GM21737 (cell line): ENCODE results near the gene LBHD1.
"Not testable (repeated sequence)": the region's sequence is repeated elsewhere in the genome, so short reads cannot be mapped to it uniquely, and the experiment has no call there.

Experiments
- ATAC-seq: cut with Tn5 transposase; IDR thresholded peaks from one replicate; pipeline ENCODE4 v1.9.1; 2021; ENCODE audit warnings: mild to moderate bottlenecking, moderate library complexity; ENCODE audit not compliant: unreplicated experiment

The LBHD1 gene

DNA sequence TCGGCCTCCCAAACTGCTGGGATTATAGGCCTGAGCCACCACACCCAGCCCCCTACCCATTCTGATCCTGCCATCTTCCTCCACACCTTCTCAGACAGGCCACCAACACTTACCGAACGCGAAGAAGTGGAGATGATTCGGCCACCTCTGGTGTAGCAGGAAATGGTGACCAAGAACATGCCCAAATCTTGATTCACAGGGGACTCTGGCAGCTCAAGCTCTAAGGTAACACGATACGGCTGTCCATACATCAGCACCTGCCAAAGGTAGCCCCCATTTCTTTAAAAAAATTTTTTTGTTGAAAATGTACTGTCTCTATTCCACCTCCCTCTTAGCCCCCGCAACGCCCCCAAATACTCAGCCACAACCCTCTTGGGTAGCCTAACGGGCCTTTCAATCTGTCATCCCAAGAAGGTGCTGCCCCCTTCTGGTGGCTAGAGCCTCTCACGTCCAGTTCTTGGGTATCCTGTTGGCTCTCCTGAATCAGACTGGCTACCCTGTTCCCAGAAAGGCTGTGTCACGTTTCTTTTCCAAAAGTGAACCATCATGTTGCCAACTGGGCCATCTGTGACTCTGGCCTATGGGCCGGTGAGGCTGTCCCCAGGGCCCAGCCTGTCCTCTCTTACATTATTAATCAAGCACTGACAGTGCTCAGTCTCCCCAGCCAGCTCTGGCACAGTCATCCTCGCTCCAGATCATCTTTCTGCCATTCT lies 22.5 kb upstream of the LBHD1 start:
- no peak for ATAC-seq

DNA sequence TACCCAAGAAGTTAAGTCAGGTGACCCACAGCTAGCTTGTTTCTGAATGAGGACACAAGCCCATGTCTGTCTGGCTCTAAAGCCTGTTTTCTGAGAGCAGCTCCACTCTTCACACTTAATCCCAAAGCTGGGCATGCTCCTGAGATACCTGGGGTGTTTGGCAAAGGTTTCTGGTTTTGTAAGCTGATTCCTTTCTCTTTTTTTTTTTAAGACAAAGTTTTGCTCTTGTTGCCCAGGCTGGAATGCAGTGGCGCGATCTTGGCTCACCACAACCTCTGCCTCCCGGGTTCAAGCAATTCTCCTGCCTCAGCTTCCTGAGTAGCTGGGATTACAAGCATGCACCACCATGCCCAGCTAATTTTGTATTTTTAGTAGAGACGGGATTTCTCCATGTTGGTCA lies 21.6 kb upstream of the LBHD1 start:
- ATAC-seq = not testable (repeated sequence)

DNA sequence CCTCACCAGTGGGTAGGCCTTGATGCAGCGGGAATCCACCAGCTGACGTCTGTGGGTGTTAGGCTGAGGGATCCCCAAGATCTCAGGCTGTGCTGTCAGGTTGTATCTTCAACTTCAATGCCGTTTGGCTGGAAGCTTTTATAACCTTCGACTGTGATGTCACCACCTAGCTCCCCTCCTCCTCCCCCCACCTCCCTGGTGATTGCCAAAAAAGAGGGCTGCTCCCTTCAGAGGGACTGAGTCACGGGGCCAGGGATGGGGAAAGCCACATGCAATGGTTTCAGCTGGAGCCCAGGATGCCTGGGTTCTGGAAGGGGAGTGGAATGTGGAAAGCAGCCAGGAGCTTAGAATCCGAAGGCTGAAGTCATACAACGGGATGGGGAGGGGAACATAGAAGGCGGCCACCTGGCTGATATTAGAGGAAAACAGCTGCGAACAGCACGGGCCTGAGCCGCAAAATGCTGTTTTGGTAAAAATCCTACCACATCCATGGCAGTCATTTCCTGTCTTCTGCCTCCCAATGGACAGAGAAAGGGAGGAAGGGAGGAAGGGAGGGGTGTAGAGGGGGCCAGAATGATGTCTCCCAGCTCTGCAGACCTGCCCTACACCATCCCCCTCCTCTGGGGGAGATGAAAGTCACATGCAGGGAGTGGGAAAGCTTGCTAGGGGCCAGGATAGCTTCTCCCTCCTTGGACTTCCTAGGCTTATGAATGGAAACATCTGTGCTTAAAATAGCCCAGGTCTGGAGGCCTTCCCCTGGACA lies 17.5 kb upstream of the LBHD1 start, which contains the start of gene LRRN4CL:
TSS of gene LRRN4CL (minus strand) at position 110 of the 763 bp plus-strand sequence. CDS start 1,022 bp downstream, outside the sequence.
- ATAC-seq = no peak

DNA sequence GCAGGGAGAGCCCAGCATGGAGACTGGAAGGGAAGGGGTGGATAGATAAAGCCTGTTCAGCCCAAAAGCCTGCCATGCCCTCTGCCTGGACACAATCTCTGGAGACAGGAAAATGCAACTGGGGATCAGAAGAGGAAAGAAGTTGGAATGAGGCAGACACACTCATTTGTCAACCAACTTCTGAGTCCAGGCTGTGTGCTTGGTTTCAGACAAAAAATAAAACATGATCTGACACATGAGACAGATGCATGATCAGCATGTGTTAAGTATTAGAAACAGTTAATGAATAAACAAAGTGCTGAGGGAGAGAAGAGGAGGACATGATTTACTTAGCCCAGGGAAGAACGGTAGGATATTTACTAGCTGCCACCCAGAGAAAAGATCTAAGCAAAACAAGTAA lies 16.4 kb upstream of the LBHD1 start:
- no peak for ATAC-seq

DNA sequence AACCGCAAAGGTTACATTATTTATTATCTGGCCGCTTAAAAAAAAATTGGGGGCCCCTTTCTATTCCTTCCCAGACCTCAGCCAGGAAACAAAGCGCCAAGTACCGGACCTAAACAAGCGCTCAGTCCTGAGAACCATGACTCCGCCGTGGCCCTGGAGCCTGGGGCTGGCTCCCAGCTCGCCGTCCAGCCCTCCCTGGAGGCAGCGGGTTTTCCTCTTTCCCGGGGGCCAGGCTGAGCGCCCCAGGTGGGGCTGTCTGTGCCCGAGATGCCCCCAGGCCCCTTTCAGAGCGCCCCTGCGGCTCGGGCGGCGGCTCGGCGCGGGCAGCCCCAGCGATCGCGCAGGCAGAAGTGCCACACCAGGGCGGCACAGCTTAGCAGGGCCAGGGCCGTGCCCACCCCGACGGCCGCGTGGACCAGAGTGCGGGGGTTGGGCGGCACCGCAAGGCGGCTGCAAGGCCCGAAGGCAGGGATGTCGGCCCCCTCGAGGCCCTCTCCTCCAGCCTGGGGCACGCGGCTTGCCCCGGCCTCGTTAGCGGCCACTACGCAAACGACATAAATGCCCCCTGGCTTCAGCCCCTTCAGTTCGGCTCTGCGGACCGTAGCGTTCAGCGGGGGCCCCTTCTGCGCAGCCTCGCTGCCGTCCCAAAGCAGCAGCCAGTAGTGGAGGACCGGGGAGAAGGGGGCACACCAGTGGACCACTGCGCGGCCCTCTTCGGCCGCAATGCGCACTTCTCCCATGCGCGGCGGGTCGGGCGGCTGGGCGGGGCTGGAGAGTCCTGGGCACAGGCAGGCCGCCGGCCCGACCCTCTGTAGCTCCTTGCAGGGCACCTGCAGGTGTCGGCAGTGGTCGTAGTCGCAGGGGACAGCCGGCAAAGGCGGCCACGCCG lies 15.7 kb upstream of the LBHD1 start:
- ATAC-seq = no peak

DNA sequence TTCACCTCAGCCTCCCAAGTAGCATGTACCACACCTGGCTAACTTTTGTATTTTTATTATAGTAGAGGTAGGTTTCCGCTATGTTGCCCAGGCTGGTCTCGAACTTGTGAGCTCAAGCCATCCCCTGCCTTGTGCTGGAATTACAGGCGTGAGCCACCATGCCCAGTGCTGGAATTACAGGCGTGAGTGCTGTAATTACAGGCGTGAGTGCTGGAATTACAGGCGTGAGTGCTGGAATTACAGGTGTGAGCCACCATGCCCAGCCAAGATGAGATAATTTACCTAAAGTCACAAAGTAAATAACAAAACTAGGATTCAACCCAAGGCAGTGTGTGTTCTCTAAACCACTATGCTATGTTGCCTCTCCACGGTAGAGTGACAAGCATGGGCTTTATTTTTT lies 10.5 kb upstream of the LBHD1 start:
- ATAC-seq = no peak

DNA sequence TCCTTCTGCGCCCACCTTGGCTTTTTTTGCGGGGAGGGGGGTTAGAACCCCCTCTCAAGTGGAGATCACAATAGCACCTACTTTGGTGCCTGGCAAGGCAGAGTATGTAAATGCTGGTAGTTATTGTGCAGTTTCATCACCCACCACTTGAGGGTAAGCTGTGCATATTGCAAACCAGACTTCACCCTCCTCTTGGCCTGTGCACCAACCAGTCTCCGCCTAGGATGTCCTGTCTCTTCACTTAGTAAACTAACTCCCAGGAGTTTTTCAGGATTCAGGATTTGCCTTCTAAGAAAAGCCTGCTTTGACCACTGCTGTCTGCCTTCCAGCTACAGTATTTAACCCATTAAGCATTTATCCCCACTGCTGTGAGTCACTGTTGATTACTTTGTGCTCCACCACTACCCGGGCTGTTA lies 8.8 kb upstream of the LBHD1 start:
- ATAC-seq = no peak

DNA sequence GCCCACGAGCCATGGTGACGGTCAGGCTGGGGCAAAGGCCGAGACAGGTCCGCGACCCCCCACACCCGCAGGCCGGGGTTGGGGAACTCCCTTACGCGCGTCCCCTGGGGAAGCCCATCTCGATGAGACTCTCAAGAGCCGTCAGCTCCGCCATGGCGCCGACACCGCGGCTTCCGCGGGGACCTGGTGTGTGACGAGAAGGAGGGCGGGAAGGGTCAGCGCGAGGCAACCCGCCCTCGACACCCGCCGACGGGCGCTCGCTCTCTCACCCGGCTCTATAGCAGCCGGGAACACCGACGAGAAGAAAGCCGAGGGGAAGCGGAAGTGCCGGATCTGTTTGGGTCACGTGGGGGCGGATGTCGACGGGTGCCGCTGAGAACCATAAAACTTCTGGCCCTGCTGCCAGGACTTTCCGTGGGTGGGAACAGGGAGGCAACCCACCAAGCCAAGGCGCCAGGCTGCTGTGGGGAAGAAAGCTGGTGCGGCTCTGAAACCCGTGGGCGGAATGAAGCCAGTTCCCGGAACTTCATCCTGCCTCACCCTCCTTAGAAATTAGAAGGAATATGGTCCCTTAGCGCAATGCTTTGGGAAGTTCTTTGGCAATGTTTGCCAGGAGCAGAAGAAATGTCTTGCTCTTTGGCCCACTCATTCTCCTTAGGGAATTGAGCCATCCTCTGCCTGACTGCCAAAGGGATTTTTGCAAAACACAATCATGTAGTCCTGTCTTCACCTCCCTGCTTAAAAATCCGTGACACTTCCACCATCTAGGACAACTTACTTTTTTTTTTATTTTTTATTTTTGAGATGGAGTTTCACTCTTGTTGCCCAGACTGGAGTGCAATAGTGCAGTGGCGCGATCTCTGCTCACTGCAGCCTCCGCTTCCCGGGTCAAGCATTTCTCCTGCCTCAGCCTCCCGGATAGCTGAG lies 7.0 kb upstream of the LBHD1 start, which contains the start of gene UBXN1:
TSS of gene UBXN1 (minus strand) at position 304 of the 927 bp plus-strand sequence. CDS start at position 154, 150 bp downstream.
- peak; percentile 63 for ATAC-seq

DNA sequence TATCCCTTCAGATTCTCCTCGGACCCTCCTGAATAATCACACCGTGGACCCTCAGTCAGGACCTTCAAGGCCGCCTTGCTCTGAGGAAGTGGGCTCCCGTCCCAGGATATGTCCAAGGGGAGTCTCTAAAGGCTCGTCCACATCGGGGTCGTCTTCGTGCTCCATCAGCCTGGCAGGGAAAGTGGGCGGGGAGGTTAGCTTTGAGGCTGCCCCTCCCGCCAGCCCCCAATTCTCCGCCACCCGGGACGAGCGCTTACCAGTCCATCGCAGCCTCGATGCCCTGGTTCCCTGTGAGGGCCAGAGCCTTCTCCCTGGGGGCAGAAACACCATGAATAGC lies 6.3 kb upstream of the LBHD1 start:
- ATAC-seq = peak; percentile 14

DNA sequence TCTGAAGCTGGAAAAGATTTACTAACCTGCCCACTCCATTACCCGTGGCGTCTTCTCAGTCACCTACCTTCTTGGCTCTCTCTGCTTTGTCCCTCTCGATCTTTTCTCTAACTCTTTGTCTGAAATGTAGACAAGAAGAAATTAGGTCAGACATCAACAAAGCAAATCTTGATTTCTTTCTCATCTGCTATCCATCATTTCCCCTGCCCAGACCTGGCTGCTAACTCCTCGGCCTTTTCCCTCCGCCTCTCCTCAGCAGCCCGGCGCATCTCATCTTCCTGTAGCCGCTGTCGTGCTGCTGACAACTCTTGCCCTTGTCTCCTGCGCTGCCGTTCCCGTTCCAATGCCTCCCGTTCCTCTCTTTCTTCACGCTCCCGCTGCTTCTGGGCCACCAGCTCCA lies 5.6 kb upstream of the LBHD1 start:
- ATAC-seq = no peak

DNA sequence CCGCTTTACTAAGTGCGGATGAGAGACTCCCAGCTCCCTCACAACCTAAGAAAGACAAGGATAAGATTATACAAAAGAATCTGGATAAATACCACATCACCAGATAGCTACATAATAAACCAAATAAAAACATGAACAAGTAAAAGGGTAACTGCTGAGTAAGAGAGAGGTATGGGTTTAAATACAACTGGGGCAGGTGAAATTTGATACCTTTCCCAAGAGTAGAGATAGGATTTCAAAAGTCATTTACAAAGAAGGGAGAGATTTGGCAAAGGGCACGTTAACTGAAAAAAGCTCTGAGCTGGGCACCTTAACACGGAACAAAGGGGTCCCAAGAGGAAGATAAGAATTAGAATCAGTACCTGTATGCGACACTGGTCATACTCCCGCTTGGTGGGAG lies 5.1 kb upstream of the LBHD1 start:
- no peak for ATAC-seq

DNA sequence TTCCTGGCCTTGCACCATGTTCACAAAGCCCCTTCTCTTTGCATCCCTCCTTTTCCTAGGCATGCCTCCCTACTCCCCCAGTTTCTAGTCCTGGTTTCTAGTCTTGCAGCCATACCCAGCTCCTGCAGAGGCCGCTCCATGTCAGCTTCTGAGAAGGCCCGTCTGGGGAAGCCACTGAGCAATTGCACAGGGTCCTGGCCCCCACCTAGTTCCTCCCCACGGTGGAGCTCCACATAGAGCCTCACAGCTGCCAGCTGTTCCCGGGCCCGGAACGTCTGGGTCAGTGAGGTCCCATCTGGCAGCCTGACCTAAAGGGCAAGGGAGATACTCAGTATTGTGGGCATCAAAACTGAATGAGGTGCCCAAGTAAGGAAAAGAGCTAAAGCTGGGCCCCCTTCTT lies 4.6 kb upstream of the LBHD1 start:
- no peak for ATAC-seq

DNA sequence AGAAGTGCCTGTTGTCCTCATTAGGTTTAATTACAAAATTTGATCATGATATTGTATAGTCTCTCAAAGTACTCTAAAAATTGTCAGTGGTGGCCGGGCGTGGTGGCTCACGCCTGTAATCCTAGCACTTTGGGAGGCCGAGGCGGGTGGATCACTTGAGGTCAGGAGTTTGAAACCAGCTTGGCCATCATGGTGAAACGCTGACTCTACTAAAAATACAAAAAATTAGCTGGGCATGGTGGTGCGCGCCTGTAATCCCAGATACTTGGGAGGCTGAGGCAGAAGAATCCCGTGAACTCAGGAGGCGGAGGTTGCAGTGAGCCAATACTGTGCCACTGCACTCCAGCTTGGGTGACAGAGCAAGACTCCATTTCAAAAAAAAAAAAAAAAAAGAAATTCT lies 3.3 kb upstream of the LBHD1 start:
- ATAC-seq = not testable (repeated sequence)

DNA sequence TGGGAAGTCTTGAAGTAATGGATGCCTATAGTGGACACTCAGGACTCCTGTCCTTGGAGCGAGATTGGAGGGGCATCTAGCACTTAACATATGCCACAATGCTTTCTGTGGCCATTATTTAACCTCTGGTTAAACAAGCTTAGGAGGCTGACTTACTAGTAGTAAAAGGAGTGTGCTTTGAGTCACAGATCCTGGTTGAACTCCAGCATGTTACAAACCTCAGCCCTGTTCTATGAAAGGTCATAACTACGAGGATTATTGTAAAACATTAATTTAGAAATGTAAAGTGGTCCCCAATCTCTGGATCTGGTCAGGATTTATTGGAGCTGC lies 1.1 kb upstream of the LBHD1 start:
- ATAC-seq = no peak

DNA sequence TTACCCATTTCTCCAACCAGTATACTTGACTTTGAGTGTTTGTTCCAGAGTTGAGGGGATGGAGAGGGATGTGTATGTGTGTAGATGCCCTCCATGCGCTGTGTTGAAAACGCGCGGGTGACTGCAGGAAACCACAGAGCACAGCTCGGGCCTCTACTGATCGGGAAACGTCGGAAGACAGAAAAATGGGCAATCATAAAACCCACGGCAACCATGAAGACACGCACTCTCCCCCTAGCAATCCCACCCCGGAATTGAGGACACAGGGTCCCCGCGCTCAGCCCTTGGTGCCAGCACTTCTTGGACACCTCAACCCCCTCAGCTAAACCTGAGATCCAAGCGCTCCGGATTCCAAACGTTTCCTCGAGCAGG lies 845 bp downstream of the LBHD1 start:
- no peak for ATAC-seq

DNA sequence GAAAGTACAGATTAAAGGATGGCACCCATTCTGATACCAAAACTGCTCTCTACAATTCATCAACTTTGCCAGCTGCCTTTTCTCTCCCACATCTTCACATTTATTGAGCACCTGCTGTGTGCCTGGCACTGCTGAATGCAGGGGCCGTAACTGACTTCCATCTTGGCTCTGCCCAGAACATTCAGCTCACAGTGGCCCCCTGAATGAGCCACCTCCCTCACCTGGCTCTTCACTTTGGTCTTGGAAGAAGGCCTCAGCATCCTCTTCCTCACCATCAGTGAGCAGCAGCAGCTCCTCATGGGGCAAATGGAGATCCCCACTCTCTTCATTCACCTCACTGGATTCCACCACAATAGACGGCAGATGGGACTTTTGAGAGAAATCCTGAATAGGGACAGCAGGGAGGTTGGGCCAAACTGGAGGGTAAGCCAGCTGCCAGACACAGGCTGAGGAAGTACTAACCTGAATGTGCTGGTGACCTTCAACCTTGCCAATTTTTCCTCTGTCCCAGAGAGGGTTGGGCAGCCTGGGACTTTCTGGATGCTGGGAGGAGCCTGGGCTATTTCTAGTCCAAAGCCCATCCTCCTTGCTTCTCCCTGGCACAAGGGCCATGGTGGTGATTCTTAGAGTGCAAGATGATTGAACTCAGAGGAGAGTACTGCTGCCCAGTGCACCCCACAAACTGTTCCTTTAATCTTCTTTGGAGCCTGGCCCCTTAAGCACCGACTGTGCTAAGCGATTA lies 2.5 kb downstream of the LBHD1 start:
- ATAC-seq = no peak

DNA sequence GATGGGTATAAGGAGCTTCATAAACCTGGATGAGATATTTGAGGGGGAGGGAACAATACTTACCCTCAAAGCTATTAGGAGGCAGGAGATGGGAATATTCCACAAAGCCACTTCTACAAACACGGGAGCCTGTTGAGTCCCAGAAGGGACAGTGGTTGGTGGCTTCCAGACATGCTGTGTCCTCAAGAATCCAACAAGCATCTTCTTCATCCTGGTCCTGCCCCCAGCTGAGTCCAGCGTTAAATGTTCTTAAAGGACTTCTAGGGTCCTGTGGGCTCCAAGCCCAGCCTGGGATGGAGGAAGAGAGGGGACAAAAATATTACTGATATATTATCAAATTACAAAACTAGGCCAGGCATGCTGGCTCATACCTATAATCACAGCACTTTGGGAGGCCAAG lies 4.6 kb downstream of the LBHD1 start:
- ATAC-seq = no peak

DNA sequence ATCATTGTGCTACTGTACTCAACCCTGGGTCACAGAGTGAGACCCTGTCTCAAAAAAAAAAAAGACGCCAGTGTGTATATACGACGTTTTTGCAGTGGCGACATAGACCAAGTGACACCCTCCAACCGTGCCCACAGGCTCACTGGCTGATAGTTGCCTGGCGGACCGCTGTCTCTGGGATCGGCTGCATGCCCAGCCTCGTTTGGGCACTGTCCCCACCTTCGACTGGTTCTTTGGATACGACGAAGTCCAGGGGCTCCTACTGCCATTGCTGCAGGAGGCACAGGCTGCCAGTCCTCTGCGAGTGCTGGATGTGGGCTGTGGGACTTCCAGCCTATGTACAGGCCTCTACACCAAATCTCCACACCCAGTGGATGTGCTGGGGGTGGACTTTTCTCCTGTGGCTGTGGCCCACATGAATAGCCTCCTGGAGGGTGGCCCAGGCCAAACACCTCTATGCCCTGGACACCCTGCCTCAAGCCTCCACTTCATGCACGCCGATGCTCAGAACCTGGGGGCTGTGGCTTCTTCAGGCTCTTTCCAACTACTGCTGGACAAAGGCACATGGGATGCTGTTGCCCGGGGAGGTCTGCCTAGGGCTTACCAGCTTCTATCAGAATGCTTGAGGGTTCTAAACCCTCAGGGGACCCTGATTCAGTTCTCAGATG lies 5.7 kb downstream of the LBHD1 start:
- no peak for ATAC-seq

DNA sequence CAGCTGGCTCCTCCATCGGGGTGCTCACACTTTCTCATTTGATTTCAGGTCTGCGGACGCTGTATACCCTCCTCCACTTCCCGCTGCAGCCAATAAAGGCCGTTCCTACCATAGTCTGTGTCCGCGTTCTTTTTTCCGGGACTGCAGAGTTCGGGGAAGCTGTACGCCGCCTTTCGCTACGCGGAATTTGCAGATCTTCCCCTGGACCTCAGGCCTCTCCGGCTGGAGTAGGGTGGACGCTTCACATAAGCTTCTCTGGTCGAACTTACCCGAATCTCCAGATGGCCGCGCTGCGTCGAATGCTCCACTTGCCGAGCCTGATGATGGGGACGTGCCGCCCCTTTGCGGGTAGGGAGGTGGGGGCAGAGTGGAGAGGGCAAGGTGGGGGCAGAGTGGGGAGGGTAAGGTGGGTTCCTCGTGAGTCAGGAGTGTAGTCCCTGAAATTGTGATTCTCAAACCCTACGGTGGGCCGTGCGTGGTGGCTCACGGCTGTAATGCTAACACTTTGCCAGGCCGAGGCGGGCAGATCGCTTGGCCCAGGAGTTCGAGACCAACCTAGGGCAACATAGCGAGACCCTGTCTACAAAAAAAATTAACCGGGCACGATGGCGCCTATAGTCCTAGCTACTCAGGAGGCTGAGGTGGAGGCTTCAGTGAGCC lies 6.3 kb downstream of the LBHD1 start:
- no peak for ATAC-seq
